Kidney capillary endothelial cell (primary cell): ENCODE measurements around the gene CAMK4.
"Not testable (repeated sequence)": the region's sequence is repeated elsewhere in the genome, so short reads cannot be mapped to it uniquely, and the experiment has no call there.

ENCODE experiments used
- DNase-seq: peaks from one replicate; pipeline ENCODE4 v3.0.0-alpha.2; 2018; ENCODE audit warnings: low spot score

The CAMK4 gene

DNA sequence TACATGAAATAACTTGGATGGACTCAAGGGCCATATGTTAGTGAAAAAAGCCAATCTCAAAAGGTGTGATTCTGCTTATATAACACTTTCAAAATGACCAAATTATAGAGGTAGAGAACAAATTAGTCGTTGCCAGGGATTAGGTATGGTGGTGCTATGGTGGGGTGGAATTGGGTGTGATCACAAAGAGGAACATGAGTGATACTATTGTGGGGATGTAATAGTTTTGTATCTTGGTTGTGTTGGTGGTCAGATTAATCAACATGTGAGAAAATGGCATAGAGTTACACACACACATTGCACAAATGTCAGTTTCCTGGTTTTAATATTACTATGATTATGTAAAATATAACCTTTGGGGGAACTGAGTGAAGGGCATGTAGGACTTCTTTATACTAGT lies 31.9 kb downstream of the CAMK4 start:
- DNase-seq: no peak

DNA sequence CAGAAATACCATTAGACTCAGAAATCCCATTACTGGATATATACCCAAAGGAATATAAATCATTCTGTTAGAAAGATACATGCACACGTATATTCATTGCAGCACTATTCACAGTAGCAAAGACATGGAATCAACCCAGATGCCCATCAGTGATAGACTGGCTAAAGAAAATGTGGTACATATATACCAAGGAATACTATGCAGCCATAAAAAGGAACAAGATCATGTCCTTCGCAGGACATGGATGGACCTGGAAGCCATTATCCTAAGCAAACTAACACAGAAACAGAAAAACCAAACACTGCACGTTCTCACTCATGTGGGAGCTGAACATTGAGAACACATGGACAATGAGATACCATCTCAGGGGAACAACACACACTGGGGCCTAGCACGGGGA lies 33.4 kb downstream of the CAMK4 start:
- DNase-seq: not testable (repeated sequence)

DNA sequence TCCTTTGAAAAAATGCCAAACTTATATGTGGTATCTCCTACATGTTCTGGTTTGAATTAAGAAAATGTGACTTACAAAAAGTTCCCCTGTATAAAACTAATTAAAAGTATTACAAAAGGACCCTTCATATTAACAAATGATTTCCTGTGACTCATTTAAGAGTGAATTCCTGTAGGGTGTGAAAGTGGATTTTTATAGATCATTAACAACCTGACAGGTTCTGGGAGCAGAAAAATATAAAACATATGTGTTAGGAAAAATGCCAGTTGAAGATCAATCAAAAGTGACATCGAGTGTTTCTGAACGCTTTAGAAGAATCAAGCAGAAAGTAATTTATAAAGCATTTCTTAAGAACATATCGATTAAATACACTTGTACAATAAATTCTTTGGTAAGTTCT lies 35.5 kb downstream of the CAMK4 start:
- DNase-seq: no peak

DNA sequence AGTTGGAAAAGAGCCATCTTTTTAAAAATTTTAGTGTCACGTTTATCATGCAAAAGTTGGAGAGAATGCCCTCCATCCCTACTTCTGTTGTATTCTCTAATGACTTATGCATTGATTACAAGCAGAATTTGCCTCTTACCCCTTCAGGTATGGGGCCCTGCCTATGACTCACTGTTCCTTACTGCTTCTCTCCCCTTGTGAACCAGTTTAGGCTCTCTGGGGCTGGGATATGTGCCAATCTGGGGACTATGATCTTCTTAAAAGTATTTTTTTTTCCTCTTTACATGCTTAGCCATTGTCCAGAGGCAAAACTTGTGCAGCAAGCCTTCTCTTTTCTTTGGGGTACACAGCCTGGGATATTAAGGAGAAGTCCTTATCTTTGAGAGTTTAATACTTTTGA lies 37.4 kb downstream of the CAMK4 start:
- no peak for DNase-seq

DNA sequence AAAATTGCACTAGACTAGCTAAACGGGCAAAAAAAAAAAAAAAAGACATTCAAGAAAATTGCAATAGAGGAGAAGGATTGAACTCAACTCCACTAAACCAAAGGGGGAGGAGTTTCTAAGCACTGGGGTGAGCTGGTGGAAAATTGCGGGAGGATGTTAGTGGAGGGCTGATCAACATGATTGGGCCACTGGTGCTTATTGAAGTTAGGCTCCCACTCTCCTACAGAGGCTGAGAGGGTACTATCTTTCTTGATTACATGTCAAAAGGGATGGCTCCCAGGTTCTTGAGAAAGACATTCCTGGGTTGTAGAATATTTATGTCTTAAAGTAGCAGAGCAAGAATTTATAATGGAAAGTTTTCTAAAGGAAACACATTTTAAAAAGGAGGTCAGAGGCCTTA lies 38.0 kb downstream of the CAMK4 start:
- DNase-seq: no peak

DNA sequence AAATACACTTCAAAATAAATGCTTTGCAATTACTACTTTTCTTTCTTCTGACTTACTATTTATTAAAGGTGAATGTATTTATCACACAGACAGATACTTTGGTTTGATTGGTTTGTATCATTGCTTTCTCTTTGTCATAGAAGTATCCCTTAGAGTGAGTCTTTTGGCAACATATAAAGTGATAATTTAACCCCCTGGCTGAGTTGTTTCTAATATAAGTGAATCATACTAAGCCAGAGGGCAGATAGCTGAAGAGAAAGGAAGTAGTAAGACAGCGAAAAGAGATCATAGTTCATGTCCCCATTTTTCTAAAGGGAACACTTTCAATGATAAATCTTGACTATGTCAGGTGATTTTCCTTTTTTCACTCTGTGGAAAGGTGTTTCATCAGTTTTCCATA lies 38.6 kb downstream of the CAMK4 start:
- DNase-seq: no peak

DNA sequence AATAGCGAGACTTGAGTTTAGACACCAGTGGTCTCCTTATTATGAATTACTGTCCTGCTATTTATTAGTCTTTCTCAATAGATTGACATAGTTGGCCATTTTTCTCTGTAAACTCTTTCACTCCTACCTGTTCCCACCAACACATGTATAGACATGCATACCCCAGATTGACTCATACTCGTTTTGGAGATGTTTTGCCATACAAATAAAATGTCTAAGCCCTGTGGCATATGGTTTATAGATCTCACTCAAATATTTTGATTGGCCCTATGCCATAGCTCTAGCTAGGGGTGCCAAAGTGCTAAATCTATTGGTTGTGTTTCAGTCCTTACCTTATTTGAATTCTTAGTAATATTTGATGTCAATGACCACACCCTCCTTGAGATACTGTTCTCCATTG lies 42.3 kb downstream of the CAMK4 start:
- no peak for DNase-seq

DNA sequence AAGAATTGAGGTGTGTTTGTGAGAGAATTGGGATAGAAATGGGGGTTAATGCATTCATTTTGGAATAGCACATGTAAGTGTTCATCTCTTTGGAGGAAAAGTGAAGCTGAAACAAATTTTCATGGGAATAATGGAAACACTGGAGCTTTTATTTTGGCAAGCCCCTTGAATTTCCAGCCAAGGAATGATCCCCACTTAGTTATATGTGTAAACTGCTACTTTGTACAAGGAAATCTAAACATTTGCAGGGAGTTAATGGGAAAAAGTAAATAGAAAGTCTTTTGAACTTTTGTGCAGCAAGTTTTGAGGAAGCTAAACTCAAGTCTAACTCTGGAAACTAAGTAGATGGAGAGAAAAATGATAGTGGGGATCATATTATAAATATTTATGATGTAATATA lies 44.1 kb downstream of the CAMK4 start:
- no peak for DNase-seq

DNA sequence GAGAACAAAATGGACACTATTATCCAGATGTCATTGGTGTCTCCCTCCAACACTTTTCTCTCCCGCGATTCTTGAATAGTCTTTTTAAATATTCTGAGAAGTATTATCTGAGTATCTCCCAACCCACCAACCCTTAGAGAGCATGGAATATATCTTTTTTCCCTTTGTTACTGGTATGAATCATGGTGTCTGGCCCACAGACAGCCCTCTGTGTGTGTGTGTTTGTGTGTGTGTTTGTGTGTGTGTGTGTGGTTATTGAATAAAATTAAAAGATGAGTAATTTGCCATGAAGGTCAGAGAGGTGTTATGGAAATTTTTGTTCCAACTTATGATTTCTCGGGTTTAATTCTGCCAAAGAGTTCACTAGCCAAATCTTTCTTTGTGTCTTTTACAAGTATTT lies 47.7 kb downstream of the CAMK4 start:
- DNase-seq: no peak

DNA sequence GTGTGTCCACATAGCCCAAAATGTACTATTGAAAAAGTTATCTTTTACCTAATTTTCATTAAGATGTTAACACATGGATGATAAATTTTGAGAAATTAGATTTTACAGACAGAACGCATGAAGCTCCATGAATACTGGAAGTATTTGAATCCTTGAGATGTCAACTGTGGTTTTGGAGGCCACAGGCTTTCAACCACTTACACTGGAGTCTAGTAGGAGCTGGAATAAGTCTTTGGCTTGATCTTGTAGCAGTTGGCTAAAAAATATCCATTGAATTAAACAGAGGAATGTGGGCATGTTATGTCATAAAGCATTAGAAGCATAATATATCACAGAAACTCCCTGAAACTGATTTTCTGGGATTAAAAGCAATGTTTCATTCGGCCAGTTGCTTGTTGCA lies 52.9 kb downstream of the CAMK4 start:
- DNase-seq: no peak

DNA sequence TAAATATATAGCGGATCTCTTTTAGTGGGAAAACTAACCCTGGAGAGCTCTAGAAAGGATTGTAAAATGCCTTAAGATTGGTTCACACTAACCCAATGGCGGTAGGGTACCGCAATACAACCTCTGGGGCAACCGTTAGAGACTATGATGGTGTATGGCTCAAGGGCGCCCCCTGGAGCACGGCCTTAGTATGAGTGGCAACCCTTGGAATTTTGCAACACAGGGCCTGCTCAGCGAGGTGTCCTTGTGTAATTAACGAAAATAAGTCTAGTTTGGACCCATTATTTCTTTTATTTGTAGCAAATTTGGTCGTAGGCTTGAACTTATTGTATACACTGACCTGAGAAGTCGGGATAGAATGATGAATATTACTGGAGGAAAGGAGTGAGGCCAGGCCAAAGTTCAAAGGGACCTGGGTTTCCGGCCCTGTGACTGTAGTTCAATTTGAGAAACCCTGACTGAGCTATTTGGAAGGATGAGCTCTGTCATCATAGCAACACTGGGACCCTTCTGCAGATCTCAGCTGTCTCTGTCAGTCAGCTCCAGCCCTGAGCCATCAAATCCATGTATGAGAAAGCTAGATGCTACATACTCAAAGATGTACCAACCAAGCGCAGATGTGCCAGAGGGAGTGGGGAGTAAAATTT lies 54.8 kb downstream of the CAMK4 start:
- DNase-seq: peak; percentile 52

DNA sequence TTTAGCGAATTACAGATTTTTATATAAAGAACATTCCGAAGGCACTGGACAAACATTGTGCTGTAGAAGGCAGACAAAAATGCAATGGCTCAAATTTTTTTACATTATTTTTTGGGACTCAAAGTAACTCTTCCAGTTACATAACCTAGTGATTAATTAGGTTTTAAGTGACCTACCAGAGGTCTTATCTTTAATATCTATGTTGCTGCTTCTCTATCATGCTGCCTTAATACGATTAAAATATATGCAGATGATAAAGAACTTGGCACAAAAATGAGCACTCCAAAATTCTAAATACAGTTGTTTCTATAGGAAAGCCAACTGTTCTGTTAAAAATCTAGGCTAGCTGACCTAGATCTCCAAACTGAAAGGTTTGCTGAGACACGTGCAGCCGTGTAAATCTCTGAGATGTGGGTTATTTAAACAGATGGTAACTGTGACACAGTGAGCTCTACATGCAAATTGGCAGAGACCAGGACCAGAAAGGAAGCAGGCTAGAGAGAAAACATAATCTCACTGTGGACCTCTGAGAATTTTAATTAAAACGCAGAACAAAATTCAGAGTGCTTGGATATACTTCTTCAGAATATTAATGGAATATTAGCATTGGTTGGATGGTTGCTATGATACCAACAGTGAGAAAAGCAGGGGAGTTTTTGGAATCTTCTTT lies 56.2 kb downstream of the CAMK4 start:
- no peak for DNase-seq

DNA sequence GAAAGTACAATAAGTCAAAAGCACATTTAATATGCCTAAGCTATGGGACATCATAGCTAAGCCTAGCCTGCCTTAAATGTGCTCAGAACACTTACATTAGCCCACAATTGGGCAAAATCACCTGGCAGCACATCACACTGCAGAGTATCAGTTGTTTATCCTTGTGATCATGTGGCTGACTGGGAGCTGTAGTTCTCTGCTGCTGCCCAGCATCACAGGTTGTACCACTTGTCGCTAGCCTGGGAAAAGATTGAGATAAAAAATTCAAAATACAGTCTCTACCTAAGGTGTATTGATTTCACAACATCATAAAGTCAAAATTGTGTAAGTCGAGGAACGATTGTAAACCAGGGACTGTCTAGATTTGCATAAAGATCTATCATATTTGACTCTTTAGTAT lies 58.6 kb downstream of the CAMK4 start:
- DNase-seq: no peak

DNA sequence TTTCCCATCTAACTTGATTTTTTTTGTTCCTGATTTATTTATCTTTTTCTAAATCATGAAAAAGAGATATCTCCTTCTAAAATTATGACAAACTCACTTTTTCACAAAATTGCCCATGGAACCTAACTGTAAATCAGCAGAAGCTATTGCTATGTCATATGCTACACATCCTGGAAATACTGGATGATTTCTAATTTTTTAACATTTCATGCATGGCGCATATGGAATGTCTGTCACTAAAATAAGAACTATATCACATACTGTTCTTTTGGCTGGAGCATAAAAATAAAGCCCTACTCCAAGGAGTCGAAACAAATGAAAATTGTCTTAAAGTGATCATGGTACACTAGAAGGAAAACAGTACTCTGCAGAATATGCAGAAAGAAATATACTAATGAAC lies 60.6 kb downstream of the CAMK4 start:
- DNase-seq: no peak

DNA sequence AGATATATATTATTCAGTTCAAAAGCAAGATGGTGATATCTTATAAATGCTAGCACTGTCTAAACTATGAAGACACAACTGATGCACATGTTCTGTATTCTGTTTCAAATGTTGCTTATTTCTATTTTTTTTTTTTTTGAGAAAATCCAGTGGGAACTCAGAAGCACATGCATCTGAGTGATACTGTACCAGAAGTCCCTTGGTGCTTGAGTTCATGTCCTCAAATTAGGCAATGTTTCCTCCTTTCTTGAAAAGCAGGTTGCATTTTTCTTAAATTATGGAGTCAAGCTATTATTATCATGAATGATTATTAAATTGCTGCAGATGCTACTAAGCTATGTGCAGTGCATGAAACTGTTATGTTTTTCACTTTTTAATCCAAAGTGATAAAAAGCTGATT lies 70.4 kb downstream of the CAMK4 start:
- DNase-seq: no peak

DNA sequence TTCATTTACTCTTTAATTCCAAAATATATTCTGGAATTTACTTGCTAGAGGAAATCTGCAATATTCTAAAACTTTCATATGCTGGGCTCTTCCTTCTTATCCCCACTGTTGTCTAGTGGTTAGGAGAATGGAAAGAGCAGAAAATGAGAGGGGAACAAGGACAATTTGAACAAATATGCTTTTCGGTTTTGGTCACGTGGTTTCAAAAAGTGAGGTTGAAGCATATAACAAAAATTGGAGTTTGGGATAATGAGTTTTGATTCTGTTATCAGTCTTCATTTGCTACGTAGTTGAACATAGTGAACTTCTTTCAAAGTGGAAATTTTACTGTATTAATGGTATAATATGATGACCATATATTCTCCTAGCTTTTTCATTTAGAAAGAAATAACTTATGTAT lies 71.5 kb downstream of the CAMK4 start:
- DNase-seq: no peak

DNA sequence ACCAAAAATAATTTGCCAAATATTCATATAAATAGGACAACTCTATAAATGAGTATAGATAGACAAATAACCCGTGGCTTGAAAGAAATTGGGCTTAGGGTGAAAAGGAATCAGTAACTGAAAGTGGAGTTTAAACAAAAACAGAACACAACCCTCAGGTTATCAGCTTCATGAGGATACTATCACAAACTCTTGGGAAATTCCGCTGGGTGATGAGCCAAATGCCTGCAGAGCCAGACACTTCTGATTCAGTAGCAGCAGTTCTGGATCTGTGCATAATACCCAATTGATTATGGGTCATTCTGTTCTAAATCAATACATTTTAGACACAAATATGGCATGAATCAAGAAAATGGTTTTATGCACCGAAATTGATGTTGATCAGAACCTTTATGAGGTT lies 72.4 kb downstream of the CAMK4 start:
- no peak for DNase-seq

DNA sequence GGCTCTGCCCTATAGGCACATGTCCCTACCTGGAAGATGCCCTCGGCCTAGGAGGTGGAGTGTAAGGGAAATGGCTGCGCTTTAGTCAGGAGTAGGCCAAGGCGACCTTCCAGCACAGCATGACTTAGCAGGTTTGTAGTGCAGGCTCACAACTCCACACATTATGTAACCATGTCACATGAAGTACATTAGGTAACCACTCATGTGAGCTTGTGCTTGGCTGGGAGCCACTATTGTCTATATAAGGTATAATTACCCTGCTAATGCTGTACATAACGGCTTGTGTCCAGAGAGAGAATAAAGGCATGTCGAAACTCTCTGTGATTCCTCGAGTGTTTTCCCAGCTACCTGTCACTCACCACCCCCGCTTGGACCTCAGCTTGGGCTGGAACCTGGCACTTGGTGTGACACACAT lies 74.9 kb downstream of the CAMK4 start:
- no peak for DNase-seq

DNA sequence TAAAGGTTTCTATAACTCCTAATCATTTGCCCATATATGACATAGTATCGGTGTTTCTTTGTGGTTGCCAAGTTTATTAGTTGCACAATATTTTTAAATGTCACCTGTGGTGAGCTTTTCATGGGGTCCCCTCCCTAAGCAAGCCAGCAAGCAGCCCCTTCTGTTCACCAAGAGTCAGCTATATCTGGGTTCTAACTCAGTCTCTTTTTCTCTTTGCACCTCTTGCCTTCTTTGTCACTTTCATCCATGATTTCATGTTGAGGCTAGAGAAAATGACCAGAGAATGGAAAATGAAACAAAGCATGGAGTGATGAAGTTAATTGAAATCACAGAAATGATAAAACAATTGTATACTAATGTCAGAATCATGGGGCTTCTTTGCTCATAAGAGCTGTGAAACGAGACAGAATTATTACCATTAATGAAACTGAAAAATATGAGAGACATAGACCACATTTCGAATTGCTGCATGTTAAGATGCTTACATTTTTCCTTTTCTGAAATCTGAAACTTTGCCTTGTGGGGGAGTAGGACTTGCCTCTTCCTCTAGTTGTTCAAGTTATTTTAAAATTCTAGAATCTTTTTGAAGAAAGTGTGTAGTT lies 75.7 kb downstream of the CAMK4 start:
- DNase-seq: no peak

DNA sequence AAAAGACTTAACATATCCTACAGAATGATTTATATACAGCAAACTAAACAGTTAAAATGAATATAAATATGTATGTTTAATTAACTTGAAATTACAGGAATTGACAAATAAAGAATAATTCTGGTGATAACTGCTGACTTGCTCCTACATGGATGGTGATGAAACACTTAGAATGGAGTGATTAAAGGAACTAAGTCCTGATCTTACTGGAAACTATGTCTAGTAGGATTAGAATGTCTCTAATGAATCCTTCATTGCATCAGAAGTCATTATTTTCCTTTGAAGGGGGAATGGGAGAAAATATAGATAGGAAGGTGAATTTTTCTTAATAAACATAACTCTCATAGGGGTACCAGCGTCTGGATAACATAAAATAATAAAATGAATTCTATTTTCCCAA lies 77.1 kb downstream of the CAMK4 start:
- DNase-seq: no peak

DNA sequence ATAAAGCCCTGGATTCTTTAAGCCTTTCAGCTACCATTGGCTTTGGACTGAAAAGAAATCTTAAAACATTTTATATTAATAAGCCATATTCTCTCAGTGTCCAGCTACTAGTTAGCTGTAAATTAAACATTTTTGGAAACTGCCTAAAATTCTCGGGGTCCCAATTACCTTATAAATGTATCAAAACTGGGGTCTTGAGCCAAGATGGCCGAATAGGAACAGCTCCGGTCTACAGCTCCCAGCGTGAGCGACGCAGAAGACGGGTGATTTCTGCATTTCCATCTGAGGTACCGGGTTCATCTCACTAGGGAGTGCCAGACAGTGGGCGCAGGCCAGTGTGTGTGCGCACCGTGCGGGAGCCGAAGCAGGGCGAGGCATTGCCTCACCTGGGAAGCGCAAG lies 77.9 kb downstream of the CAMK4 start:
- DNase-seq: not testable (repeated sequence)

DNA sequence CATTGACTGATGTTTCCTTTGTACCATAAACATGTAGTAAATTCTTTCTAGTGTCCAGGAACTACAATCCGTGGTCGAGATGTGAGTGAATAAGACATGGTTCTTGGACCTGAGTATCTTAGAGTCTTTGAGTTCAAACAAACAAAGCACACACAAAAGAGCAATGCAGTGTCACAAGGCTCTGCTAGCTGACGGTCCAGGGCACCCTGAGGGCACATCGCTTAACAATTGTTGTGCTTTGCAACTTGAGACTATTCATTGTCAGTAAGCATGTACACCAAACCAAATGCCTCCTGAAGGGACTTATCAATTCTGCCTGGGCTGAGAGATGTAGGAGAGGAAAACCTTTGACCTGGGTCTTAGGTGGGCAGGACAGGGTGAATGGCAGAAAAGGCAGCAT lies 84.8 kb downstream of the CAMK4 start:
- DNase-seq: no peak

DNA sequence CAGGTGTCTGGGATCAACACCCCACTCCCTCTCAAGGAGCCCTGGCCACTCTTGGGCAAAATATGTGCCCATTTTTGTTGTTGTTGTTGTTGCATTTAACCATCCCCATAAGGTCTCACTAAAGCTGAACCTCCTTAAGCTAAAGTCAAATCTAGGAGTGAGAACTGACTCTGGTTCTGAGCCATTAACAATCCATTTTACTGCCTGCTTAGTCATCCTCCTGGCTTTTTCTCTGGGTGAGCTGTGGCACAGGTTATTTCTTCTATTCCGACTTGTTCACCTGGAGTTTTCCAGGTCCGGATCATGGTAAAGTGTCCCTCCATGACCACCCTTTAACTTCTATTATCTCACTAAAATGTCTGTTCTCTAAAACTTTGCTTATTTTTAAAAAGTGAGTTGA lies 85.2 kb downstream of the CAMK4 start:
- DNase-seq: no peak
